Measurements from ENCODE around the gene ETS2. TPM values are rescaled to one million over a fixed set of nuclear protein-coding genes. Genes with fewer than 3 reads are reported as not detected.

The ETS2 gene
- total and polyA plus RNA-seq, 2 donors (not counting 1 experiment from before 2014, with no cell fraction given), result 1.9 to 5.6 TPM

- POLR2A ChIA-PET, result no interaction called here
- Mint-ChIP-seq H3K27ac (no peak overlapping the region), H3K4me3 (no peak overlapping the region), H3K9me3 (ENCODE audit: insufficient read depth) (no peaks in the 10 kb centered on the region), H3K27me3 (peaks cover 50% of the 10 kb centered on the region), H3K4me1 (no peaks in the 10 kb centered on the region)
- CTCF ChIA-PET, result no interaction called here
- Histone ChIP-seq H3K9ac (ENCODE audit: low read length) (no peak overlapping the region), H3K79me2 (ENCODE audit: control insufficient read depth, insufficient read depth, low read length) (no peaks in the 10 kb centered on the region), H3K27ac (ENCODE audit: low read length in 2 of 2) (no peak overlapping the region), H3K9me3 (ENCODE audit: control extremely low read depth in 1 of 3, control insufficient read depth in 2 of 3, insufficient read depth in 1 of 3, low read length in 2 of 3) (no peaks in the 10 kb centered on the region), H4K20me1 (ENCODE audit: control insufficient read depth, insufficient read depth, low read length, poor library complexity, severe bottlenecking) (no peaks in the 10 kb centered on the region), H3K4me1 (ENCODE audit: control insufficient read depth in 2 of 2, insufficient read depth in 2 of 2, low read length in 2 of 2) (no peaks in the 10 kb centered on the region), H3K4me2 (replicated peaks; ENCODE audit: low read depth, low read length, poor library complexity, severe bottlenecking) (no peak overlapping the region), H2AFZ (ENCODE audit: insufficient read depth, low read depth, low read length, poor library complexity, severe bottlenecking) (no peak overlapping the region), H3K27me3 (replicated peaks in 1 of 4; ENCODE audit: control extremely low read depth in 1 of 4, control insufficient read depth in 3 of 4, insufficient read depth in 4 of 4, low read length in 3 of 4) (peaks cover 0 to 17% (median 2%) of the 10 kb centered on the region in 4 experiments), H3K36me3 (replicated peaks in 1 of 2; ENCODE audit: control extremely low read depth in 1 of 2, control insufficient read depth in 1 of 2, extremely low read depth in 1 of 2, insufficient read depth in 2 of 2, low read length in 1 of 2) (no peaks in the 10 kb centered on the region), H3K4me3 (ENCODE audit: control extremely low read depth in 1 of 5, extremely low read depth in 1 of 5, insufficient read depth in 1 of 5, low read depth in 2 of 5, low read length in 4 of 5) (no peak overlapping the region)
- 93% methylated on average over 5 of the region's 5 CpGs for whole genome bisulfite sequencing (ENCODE audit: insufficient coverage)
- ATAC-seq (ENCODE audit: low read depth), result no peak
- DNase-seq, result no peak
- TF ChIP-seq EZH2 (IDR thresholded peaks at IDR 0.05; ENCODE audit: borderline replicate concordance, insufficient read depth, low read depth, low read length, poor library complexity, severe bottlenecking) (no peak), CTCF (IDR thresholded peaks at IDR 0.05) (no peak)
- intact Hi-C loops (cut with micrococcal nuclease), result no loop called here
Observed at GRCh38 chr21:38796424-38796823, 9.3 kb upstream of the ETS2 start.

GRCh38 chr21:38797470-38797869, 8.3 kb upstream of the ETS2 start:
- POLR2A ChIA-PET, result interaction anchor here (0.7 kb wide), 1 partner anchor 24 kb away, joined by 3 read pairs; no protein-coding TSS in a partner anchor
- Histone ChIP-seq H3K4me3 (ENCODE audit: control extremely low read depth in 1 of 5, extremely low read depth in 1 of 5, insufficient read depth in 1 of 5, low read depth in 2 of 5, low read length in 4 of 5) (no peak overlapping the region), H3K9me3 (ENCODE audit: control extremely low read depth in 1 of 3, control insufficient read depth in 2 of 3, insufficient read depth in 1 of 3, low read length in 2 of 3) (no peaks in the 10 kb centered on the region), H3K27me3 (replicated peaks in 1 of 4; ENCODE audit: control extremely low read depth in 1 of 4, control insufficient read depth in 3 of 4, insufficient read depth in 4 of 4, low read length in 3 of 4) (peaks cover 0 to 17% (median 3%) of the 10 kb centered on the region in 4 experiments), H2AFZ (ENCODE audit: insufficient read depth, low read depth, low read length, poor library complexity, severe bottlenecking) (no peak overlapping the region), H3K9ac (ENCODE audit: low read length) (no peak overlapping the region), H3K4me1 (ENCODE audit: control insufficient read depth in 2 of 2, insufficient read depth in 2 of 2, low read length in 2 of 2) (no peaks in the 10 kb centered on the region), H4K20me1 (ENCODE audit: control insufficient read depth, insufficient read depth, low read length, poor library complexity, severe bottlenecking) (no peaks in the 10 kb centered on the region), H3K27ac (ENCODE audit: low read length in 2 of 2) (no peak overlapping the region), H3K79me2 (ENCODE audit: control insufficient read depth, insufficient read depth, low read length) (no peaks in the 10 kb centered on the region), H3K4me2 (replicated peaks; ENCODE audit: low read depth, low read length, poor library complexity, severe bottlenecking) (no peak overlapping the region), H3K36me3 (replicated peaks in 1 of 2; ENCODE audit: control extremely low read depth in 1 of 2, control insufficient read depth in 1 of 2, extremely low read depth in 1 of 2, insufficient read depth in 2 of 2, low read length in 1 of 2) (no peaks in the 10 kb centered on the region)
- Mint-ChIP-seq H3K27me3 (peaks cover 57% of the 10 kb centered on the region), H3K27ac (no peak overlapping the region), H3K9me3 (ENCODE audit: insufficient read depth) (no peaks in the 10 kb centered on the region), H3K4me1 (no peaks in the 10 kb centered on the region), H3K4me3 (no peak overlapping the region)
- ATAC-seq (ENCODE audit: low read depth) (no peak), DNase-seq (no peak)
- intact Hi-C loops (cut with micrococcal nuclease), result no loop called here
- 93% methylated on average over 3 of the region's 3 CpGs for WGBS (ENCODE audit: insufficient coverage)
- no peak for TF ChIP-seq CTCF (IDR thresholded peaks at IDR 0.05)
- no peak for TF ChIP-seq EZH2 (IDR thresholded peaks at IDR 0.05; ENCODE audit: borderline replicate concordance, insufficient read depth, low read depth, low read length, poor library complexity, severe bottlenecking)
- CTCF ChIA-PET, result no interaction called here
